T-helper 17 cell (primary cell): ENCODE data around the gene KAZN. TPM values are rescaled to one million over a fixed set of nuclear protein-coding genes. Genes with fewer than 3 reads are reported as not detected.

Experiments used
- ATAC-seq: fragments of 150-1000 bp; cut with Tn5 transposase; 2 replicates; pipeline ENCODE4 v1.10.0; 2021; ENCODE audit warnings: mild to moderate bottlenecking, moderate library complexity
- DNase-seq, 3 donors: peaks; one replicate each; pipeline versions ENCODE4 v3.0.0 to v3.0.0-alpha.2; 2020 to 2021
- H3K9me3 ChIP-seq: one replicate; pipeline ENCODE4 v1.7.0; 2013; ENCODE audit warnings: low read length, mild to moderate bottlenecking; ENCODE audit not compliant: control insufficient read depth, poor library complexity, severe bottlenecking
- H3K27ac Mint-ChIP-seq: one replicate; pipeline ENCODE4 v1.8.0; 2022; ENCODE audit warnings: mild to moderate bottlenecking, moderate library complexity, mixed read lengths
- H3K27me3 Mint-ChIP-seq: one replicate; pipeline ENCODE4 v1.8.0; 2022; ENCODE audit warnings: mixed read lengths
- H3K36me3 Mint-ChIP-seq: one replicate; pipeline ENCODE4 v1.8.0; 2022; ENCODE audit warnings: low read depth, mixed read lengths
- H3K4me1 Mint-ChIP-seq: one replicate; pipeline ENCODE4 v1.8.0; 2022; ENCODE audit warnings: mild to moderate bottlenecking, mixed read lengths
- H3K4me3 Mint-ChIP-seq: one replicate; pipeline ENCODE4 v1.8.0; 2022; ENCODE audit warnings: mild to moderate bottlenecking, moderate library complexity, mixed read lengths
- total RNA-seq, 4 donors: library from RNA in 2 of 4; stranded (reverse) in 2 of 4; gene quantifications; one replicate each; pipeline ENCODE4 v1.2.3 and lab custom pipeline; 2022 to 2026

The KAZN gene
- total RNA-seq, 2 donors from 2014 or later: 0.10 to 0.62 TPM

GRCh38 chr1:14888374-14888773, 289.9 kb downstream of the KAZN start:
- Mint-ChIP-seq H3K27me3 (peaks cover 33% of the 10 kb centered on the region), H3K4me1 (peaks cover 2% of the 10 kb centered on the region), H3K36me3 (peaks cover 2% of the 10 kb centered on the region), H3K4me3 (no peak overlapping the region), H3K27ac (no peak overlapping the region)
- DNase-seq: no peak
- no peak for ATAC-seq
- H3K9me3 ChIP-seq: no peaks in the 10 kb centered on the region

- Mint-ChIP-seq H3K27me3 (peaks cover 43% of the 10 kb centered on the region), H3K4me1 (peaks cover 2% of the 10 kb centered on the region), H3K4me3 (no peak overlapping the region), H3K27ac (no peak overlapping the region), H3K36me3 (peaks cover 2% of the 10 kb centered on the region)
- no peaks in the 10 kb centered on the region for H3K9me3 ChIP-seq
- ATAC-seq: no peak
- DNase-seq: no peak
Measured at GRCh38 chr1:14889825-14890440, 291.4 kb downstream of the KAZN start.

GRCh38 chr1:14891991-14892390, 293.5 kb downstream of the KAZN start:
- no peak for ATAC-seq
- no peak for DNase-seq
- peaks cover 2% of the 10 kb centered on the region for H3K4me1 Mint-ChIP-seq
- no peak overlapping the region for H3K27ac Mint-ChIP-seq
- no peak overlapping the region for H3K4me3 Mint-ChIP-seq
- H3K36me3 Mint-ChIP-seq: peaks cover 2% of the 10 kb centered on the region
- H3K9me3 ChIP-seq: no peaks in the 10 kb centered on the region
- H3K27me3 Mint-ChIP-seq: peaks cover 52% of the 10 kb centered on the region

GRCh38 chr1:14894811-14895560, 296.5 kb downstream of the KAZN start:
- no peaks in the 10 kb centered on the region for H3K9me3 ChIP-seq
- Mint-ChIP-seq H3K36me3 (peaks cover 2% of the 10 kb centered on the region), H3K4me3 (no peak overlapping the region), H3K27me3 (peaks cover 74% of the 10 kb centered on the region), H3K4me1 (no peaks in the 10 kb centered on the region), H3K27ac (no peak overlapping the region)
- ATAC-seq (no peak), DNase-seq (no peak)

- H3K9me3 ChIP-seq: no peaks in the 10 kb centered on the region
- ATAC-seq (no peak), DNase-seq (no peak)
- Mint-ChIP-seq H3K4me1 (no peaks in the 10 kb centered on the region), H3K36me3 (peaks cover 2% of the 10 kb centered on the region), H3K27me3 (peaks cover 77% of the 10 kb centered on the region), H3K4me3 (no peak overlapping the region), H3K27ac (no peak overlapping the region)
Measured at GRCh38 chr1:14895727-14896126, 297.2 kb downstream of the KAZN start.

- H3K9me3 ChIP-seq: no peaks in the 10 kb centered on the region
- Mint-ChIP-seq H3K36me3 (peaks cover 2% of the 10 kb centered on the region), H3K4me3 (no peak overlapping the region), H3K27me3 (peaks cover 82% of the 10 kb centered on the region), H3K4me1 (no peaks in the 10 kb centered on the region), H3K27ac (no peak overlapping the region)
- DNase-seq: no peak
- ATAC-seq: no peak
Measured at GRCh38 chr1:14896381-14897079, 298.0 kb downstream of the KAZN start.

- no peak overlapping the region for H3K4me3 Mint-ChIP-seq
- no peak for DNase-seq
- no peak for ATAC-seq
- H3K36me3 Mint-ChIP-seq: peaks cover 2% of the 10 kb centered on the region
- no peak overlapping the region for H3K27ac Mint-ChIP-seq
- H3K4me1 Mint-ChIP-seq: no peaks in the 10 kb centered on the region
- no peaks in the 10 kb centered on the region for H3K9me3 ChIP-seq
- H3K27me3 Mint-ChIP-seq: peaks cover 78% of the 10 kb centered on the region
Measured at GRCh38 chr1:14897080-14897449, 298.6 kb downstream of the KAZN start.

GRCh38 chr1:14897547-14897946, 299.1 kb downstream of the KAZN start:
- Mint-ChIP-seq H3K4me1 (no peaks in the 10 kb centered on the region), H3K36me3 (no peaks in the 10 kb centered on the region), H3K27ac (no peak overlapping the region), H3K27me3 (peaks cover 74% of the 10 kb centered on the region), H3K4me3 (no peak overlapping the region)
- DNase-seq (no peak), ATAC-seq (no peak)
- H3K9me3 ChIP-seq: no peaks in the 10 kb centered on the region

GRCh38 chr1:14897997-14898645, 299.6 kb downstream of the KAZN start:
- Mint-ChIP-seq H3K27ac (no peak overlapping the region), H3K4me1 (no peaks in the 10 kb centered on the region)

GRCh38 chr1:14899686-14900085, 301.2 kb downstream of the KAZN start:
- Mint-ChIP-seq H3K27ac (no peak overlapping the region), H3K4me1 (no peaks in the 10 kb centered on the region), H3K36me3 (no peaks in the 10 kb centered on the region), H3K27me3 (peaks cover 52% of the 10 kb centered on the region), H3K4me3 (no peak overlapping the region)
- ATAC-seq (no peak), DNase-seq (no peak)
- H3K9me3 ChIP-seq: no peaks in the 10 kb centered on the region

More at GRCh38 chr1:14897997-14898645, 299.6 kb downstream of the KAZN start:
- no peak overlapping the region for H3K4me3 Mint-ChIP-seq
- no peaks in the 10 kb centered on the region for H3K36me3 Mint-ChIP-seq
- no peak for ATAC-seq
- peaks cover 68% of the 10 kb centered on the region for H3K27me3 Mint-ChIP-seq
- DNase-seq: no peak
- H3K9me3 ChIP-seq: no peaks in the 10 kb centered on the region

- Mint-ChIP-seq H3K4me1 (no peaks in the 10 kb centered on the region), H3K27ac (no peak overlapping the region), H3K4me3 (no peak overlapping the region), H3K36me3 (no peaks in the 10 kb centered on the region), H3K27me3 (peaks cover 35% of the 10 kb centered on the region)
- H3K9me3 ChIP-seq: no peaks in the 10 kb centered on the region
- no peak for DNase-seq
- ATAC-seq: no peak
Measured at GRCh38 chr1:14901371-14901954, 303.0 kb downstream of the KAZN start.

GRCh38 chr1:14903922-14904321, 305.4 kb downstream of the KAZN start:
- ATAC-seq: no peak
- Mint-ChIP-seq H3K27ac (no peak overlapping the region), H3K4me3 (no peak overlapping the region), H3K27me3 (peaks cover 28% of the 10 kb centered on the region), H3K36me3 (no peaks in the 10 kb centered on the region), H3K4me1 (no peaks in the 10 kb centered on the region)
- no peaks in the 10 kb centered on the region for H3K9me3 ChIP-seq
- DNase-seq: no peak

GRCh38 chr1:14906665-14907064, 308.2 kb downstream of the KAZN start:
- ATAC-seq (no peak), DNase-seq (no peak)
- Mint-ChIP-seq H3K4me1 (no peaks in the 10 kb centered on the region), H3K27me3 (peaks cover 7% of the 10 kb centered on the region), H3K36me3 (no peaks in the 10 kb centered on the region), H3K27ac (no peak overlapping the region), H3K4me3 (no peak overlapping the region)
- no peaks in the 10 kb centered on the region for H3K9me3 ChIP-seq
